ENCODE results near the gene MAPK8IP3.

- no peak for TF ChIP-seq CTCF (IDR thresholded peaks at IDR 0.05)
- TF ChIP-seq POLR2A (IDR thresholded peaks at IDR 0.05) = no peak
Observed at GRCh38 chr16:1729026-1729425, 23.0 kb downstream of the MAPK8IP3 start.

Measured in Peyer's patch (tissue), 4 donors.